ENCODE results near the gene PPP1R2. TPM values are rescaled to one million over a fixed set of nuclear protein-coding genes. Genes with fewer than 3 reads are reported as not detected.
A peak's percentile ranks its signal among the peaks of the same experiment; 100 is the strongest.

Gene PPP1R2
- polyA plus RNA-seq, 4 donors = 54.7 to 72.2 (median 65.4) TPM

DNA sequence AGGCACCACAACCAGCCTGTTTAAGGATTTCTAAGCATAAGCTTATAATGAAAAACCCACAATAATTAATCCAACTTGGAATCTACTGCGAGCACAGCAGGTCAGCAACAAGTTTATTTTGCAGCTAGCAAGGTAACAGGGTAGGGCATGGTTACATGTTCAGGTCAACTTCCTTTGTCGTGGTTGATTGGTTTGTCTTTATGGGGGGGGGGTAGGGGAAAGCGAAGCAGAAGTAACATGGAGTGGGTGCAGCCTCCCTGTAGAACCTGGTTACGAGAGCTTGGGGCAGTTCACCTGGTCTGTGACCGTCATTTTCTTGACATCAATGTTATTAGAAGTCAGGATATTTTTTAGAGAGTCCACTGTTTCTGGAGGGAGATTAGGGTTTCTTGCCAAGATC, 25.5 kb upstream of the PPP1R2 start:
- no peak for DNase-seq (ENCODE audit: low read depth in 4 of 4, low spot score in 3 of 4)

DNA sequence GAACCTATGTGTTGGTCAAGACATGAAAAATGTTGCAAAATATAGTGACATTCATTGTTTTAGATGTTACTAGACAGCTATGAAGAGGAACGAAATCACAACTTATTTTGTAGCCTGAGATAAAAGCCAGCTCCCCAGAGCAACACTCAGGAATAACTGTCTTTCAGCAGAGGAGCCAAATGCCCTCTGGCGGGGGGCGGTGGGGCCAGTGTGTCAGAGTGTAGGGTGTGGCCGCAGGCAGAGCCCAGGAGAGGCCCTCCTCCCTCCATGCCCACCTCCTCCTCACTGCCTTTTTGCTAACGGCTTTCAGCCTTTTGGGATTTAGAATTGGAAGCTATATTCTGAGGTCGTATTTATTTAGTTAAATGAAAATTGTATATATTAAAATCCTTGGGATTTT, 23.7 kb upstream of the PPP1R2 start:
- no peak for DNase-seq (ENCODE audit: low read depth in 4 of 4, low spot score in 3 of 4)

DNA sequence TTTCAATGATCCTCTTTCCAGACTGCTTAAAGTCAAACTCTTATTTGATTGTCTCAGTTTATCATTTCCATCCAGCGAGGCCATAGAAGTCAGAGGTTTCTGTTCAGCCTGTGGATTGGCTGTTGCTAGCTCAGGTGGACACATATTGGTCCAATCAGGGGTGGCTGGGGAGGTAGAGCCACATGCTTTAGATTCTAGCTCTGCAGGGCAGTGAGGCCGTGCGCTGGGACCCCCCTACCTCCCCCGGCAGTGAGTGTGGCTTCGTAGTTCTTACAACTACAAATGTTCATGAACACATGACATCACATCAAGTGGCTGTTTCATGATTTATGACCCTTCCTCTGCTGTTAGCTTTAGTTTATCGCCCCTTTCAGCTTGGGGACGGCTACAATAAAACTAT, 22.6 kb upstream of the PPP1R2 start:
- DNase-seq (ENCODE audit: low read depth in 4 of 4, low spot score in 3 of 4) = no peak

DNA sequence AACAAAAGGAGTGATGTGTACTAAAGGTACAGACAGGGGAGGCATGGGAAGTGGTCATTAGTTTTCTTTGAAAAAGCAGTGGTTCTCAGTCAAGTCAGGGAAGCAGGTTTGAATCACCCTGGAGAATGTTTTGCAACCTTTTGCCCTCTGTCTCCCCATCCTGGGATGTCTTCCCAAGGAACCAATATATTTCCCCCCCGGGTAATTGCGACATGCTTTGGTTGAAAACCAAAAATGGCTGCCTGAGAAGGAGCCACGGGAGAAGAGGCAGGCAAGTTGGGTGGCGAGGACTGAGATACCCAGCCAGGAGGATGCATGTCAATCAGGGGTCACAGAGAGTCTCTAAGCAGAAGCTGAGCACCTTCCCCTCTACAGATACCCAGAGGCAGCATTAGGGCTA, 20.2 kb upstream of the PPP1R2 start:
- DNase-seq (ENCODE audit: low read depth in 4 of 4, low spot score in 3 of 4) = no peak

DNA sequence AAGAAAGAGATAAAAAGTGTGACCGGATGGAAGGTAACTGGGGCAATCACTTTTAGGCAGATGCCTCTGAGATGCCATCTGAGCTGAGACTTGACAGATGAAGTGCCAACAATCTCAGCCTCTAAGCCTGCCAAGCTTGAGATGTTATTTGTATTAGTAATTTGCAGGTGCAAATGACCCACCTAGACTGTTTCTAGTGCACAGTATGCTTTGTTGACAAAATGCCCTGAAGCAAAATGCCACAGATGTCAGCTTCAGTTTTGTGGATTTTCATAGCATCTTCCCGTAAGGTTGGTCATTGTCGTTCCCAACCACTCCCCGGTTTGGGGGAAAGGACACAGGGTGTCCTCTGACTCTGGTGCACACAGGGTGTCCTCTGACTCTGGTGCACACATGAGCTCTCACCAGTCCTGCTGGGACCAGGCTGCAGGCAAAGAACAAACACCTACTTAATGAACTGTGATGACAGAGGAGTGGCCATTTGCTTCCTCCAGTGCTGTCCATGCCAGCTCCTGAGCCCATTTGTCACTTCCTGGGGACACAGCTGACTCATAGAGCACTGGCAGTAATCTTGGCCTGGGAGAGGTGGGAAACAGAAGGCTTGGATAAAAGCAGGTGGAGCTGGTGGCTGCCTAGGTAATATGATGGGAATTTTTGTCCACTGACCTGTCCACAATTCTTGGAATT, 16.7 kb upstream of the PPP1R2 start:
- no peak for DNase-seq (ENCODE audit: low read depth in 4 of 4, low spot score in 3 of 4)

DNA sequence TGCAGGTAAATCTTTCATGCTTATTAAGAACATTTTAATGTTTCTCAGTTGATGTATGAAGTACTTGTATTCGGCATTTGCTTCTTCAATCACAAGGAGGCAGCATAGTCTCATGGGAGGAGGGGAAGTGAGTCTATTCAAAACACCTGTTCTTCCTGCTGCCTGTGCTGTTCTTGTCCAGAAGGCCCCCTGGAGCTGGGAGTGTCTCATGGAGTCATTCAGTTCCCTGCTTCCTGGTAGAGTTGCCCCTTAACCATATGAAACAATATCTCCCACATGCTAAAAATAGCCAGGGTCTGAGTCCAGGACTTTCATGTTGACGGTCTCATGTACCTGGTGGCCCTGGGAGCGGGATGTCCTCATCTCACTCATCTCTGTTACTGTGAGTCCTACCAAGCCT, 15.5 kb upstream of the PPP1R2 start:
- DNase-seq (ENCODE audit: low read depth in 4 of 4, low spot score in 3 of 4) = no peak

DNA sequence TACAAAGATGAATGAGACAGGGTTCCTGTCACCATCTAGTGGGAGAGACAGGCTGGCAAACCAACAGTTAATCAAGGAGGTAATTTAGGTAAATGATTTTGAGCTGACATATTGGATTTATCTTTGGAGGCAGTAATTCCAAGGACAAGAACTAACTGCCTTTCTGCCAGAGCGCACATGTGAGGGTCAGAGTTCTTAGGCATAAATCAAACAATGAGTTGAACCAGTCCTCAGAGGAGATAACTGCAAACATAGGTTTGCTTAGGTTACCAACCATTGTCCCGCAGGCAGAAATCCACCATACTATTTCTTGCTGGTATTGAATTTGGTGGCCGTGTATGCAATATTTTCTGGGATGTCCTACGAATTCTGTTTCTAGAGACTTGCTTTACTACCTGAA, 14.2 kb upstream of the PPP1R2 start:
- no peak for DNase-seq (ENCODE audit: low read depth in 4 of 4, low spot score in 3 of 4)

DNA sequence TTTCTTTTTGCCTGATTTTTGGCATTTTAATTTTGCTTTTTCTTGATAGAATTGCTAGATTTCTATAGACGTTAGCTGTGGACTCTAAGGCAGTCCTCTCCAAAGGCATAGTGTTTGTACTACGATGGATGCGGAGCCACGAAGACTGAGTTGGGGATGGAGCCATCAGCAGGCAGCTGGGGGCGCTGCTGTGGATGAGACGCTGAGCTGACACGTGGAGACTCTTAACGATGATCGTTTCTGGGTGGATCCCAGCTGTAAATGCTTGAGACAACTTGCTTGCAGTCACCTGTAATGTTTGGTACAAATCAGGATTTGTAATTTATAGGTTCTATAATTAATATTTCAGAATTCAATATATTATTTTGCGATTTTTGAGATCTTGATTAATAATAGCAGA, 13.3 kb upstream of the PPP1R2 start:
- no peak for DNase-seq (ENCODE audit: low read depth in 4 of 4, low spot score in 3 of 4)

DNA sequence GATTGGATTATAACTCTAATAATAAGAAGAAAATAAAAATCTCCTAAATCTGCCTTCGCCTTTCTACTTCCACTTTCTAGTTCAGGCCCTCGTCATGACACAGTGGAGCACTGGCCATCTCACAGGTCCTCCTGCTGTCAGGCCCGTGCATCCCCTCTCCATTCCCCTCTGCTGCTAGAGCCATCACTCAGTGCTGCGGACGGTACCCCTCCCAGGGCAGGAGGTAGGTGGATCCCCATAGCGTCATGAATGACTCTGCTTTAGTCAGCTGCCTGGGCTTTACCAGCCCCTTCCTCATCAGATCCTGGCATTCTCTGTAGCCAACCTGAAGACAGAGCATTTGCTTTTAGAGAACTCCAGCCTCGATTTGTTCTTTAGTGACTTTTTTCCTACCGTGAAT, 12.0 kb upstream of the PPP1R2 start:
- no peak for DNase-seq (ENCODE audit: low read depth in 4 of 4, low spot score in 3 of 4)

DNA sequence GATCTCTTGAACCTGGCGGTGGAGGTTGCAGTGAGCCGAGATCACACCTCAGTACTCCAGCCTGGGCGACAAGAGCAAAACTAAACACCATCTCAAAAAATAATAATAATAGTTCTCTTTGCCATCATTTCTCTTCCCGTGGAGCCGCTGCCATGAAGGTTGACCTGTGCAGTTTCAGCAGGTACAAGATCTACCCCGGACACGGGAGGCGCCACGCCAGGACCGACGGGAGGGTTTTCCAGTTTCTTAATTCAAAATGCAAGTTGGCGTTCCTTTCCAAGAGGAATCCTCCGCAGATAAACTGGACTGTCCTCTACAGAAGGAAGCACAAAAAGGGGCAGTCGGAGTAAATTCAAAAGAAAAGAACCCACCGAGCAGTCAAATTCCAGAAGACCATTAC, 11.3 kb upstream of the PPP1R2 start:
- no peak for DNase-seq (ENCODE audit: low read depth in 4 of 4, low spot score in 3 of 4)

DNA sequence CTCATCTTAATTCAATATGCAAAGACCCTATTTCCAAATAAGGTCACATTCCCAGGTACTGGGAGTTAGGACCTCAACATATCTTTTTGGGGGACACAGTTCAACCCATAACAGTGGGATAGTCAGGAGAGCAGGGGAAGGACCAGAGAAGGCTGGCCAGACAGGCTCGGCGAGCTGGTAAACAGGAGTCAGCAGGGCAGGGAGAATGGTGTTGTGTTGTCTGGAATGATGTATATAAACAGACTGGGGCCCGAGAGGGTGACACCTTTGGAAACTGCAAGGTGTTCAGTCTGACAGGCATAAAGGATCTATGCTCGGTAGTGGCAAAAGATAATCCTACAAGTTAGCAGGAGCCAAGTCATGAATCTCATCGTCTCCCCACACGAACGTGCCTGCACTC, 10.1 kb upstream of the PPP1R2 start:
- DNase-seq (ENCODE audit: low read depth in 4 of 4, low spot score in 3 of 4) = no peak

DNA sequence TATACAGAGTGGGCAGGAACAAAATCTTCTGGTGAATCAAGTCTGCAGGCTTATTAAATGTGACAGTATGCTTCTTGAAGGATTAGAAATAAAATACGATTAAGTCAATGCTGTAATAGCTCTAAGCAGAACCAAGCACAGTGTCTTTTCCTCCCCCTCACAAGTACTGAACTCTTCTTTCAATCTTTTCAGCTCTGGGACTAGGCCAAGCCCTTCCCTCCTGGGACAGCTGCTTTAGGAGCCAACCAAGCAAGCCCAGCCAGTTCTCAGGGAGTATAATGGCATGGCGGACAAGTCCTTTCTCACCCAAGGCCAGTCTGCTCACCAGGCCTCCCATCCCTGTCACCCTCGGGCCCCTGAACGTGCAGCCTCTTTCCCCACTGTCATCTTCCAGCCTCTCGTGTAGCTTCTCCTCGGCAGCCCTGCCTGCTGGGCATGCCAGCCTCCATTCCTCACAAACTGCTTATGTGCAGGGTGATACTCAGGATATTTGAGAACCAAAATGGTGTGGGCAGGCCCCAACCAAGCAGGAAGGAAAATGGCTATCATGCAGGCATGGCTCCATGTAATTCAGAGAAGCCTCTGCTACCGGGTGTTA, 8.4 kb upstream of the PPP1R2 start:
- no peak for DNase-seq (ENCODE audit: low read depth in 4 of 4, low spot score in 3 of 4)

DNA sequence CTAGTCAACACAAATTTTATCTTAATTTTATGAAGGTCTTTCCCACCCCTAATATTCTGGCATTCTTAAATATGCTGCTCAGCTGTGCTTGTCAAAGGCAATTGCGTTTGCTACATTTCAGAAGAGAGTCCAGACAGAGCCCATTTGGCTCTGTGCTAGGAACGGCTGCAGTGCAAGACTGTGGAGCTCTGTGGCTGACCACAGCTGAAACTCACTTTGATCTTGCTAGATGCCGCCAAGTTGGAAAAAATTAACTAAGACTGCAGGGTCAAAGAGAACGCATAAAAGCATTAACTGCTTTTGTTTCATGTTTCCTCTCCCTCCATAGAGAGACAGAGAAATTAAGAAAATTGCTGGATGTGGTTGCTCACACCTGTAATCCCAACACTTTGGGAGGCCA, 7.6 kb upstream of the PPP1R2 start:
- DNase-seq (ENCODE audit: low read depth in 4 of 4, low spot score in 3 of 4) = peak in 1 of 4 donors; percentile 39

DNA sequence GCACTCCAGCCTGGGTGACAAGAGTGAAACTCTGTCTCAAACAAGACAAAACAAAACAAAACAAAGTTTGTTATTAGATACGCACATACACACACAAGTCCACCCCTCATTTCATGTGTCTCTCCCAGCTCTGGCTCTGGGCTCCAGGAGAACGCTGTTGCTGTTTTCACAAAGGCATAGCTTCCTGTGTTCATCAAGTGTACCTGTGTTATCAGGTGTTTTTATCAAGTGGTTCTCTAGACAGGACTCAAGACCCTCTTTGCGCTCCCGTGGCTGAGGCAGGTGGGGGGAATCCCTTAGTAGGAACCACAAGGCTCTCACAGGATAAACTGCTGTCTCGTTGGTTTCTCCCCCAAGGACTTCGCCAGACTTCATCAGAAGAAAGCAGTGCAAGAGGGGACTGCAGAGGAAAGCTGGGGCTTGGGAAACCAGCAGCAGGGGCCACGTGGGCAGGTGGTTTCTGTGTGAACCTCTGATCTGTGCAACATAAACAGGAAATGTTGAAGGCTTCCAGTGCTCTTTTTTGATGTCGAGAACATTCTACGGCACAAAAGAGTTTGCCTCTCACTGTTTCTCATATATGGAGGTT, 6.9 kb upstream of the PPP1R2 start:
- no peak for DNase-seq (ENCODE audit: low read depth in 4 of 4, low spot score in 3 of 4)

DNA sequence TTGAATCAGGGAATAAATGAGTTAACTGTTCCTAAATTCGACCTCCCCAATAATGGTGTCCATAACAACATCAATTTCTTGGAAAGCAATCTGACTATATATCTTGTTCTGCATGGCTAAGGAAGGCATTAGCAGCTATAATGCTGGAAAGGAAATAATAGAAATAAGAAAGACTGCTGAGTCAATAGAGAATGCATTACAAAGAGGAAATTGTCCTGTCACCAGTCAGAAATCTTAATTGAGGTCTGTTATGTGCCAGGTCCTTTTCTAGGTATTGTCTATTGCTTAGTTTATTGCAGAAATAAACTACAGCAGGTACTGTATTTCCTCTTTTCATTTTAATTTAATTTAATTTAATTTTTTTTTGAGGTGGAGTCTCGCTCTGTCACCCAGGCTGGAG, 5.9 kb upstream of the PPP1R2 start:
- no peak for DNase-seq (ENCODE audit: low read depth in 4 of 4, low spot score in 3 of 4)

DNA sequence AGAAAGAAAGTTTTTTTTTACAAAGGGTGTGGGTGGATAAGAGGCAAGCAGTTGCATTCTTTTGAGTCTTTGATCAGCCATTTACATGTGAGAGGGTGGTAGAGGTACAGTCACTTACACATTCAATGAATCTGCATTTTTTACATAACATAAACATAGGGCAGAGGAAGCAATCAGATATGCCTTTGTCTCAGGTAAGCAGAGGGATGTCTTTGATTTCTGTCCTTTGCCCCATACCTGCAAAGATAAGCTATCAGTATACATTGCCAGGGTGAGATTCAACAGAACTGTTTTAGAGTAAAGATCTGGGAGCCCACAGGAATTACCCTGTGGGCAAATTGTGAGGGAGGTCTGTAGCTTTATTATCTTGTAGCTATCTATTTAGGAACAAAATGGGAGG, 5.4 kb upstream of the PPP1R2 start:
- DNase-seq (ENCODE audit: low read depth in 4 of 4, low spot score in 3 of 4) = no peak

DNA sequence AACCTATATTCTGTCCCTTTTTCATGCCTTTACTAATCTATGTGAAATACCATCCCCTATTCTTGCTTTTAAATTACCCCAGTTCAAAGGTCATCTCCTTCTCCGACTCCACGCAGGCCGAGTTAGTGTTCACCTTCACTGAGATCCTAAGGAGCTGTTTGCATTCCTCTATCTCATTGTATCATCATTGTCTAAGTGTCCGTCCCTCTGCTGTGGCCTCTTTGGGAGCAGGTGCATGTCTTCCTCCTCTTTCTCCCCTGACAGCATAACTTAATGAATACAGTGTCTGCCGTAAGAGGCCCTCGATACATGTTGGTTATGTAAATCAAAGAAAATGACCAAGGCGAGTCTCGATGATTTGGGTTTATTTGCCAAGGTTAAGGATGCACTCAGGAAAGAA, 4.9 kb upstream of the PPP1R2 start:
- no peak for DNase-seq (ENCODE audit: low read depth in 4 of 4, low spot score in 3 of 4)

DNA sequence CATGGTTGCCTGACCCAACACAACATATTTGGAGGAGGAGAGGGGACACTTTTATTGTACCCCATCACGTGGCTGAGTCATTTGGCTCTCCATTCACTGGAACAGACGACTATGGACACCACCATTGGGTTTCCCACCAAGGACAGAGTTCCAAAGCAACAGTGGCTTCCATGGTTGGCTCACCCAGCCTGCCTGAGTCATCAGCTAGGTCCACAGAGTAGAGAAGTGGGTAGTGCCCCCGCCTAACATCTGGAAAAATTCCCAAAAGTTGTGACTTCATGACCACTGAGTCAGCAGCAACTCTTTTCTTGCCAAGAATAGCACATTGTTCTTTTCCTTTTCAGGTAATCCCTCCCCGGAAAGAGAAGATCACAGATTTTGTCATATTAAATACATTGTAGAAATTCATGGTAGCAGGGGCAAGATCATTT, 3.0 kb upstream of the PPP1R2 start:
- no peak for DNase-seq (ENCODE audit: low read depth in 4 of 4, low spot score in 3 of 4)

DNA sequence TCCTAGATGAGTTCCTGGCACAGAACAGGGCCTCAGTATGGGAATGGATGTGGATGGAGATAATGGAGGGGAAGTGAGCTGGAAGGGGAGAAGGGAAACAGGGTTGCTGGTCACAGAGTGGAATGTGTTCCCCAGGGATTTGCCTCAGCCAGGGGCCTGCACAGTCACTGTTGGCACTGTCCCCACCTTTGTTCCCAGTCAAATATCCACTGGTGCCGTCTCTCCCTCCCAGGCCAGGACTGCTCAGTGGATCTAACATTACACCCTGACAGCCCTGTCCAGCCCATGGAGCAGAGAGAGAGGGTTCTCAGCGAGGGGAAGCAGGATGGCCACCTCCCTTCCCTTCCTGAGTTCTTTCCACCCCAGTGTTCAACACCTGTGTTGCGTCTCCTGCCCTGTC, 1.5 kb upstream of the PPP1R2 start:
- DNase-seq (ENCODE audit: low read depth in 4 of 4, low spot score in 3 of 4) = no peak

DNA sequence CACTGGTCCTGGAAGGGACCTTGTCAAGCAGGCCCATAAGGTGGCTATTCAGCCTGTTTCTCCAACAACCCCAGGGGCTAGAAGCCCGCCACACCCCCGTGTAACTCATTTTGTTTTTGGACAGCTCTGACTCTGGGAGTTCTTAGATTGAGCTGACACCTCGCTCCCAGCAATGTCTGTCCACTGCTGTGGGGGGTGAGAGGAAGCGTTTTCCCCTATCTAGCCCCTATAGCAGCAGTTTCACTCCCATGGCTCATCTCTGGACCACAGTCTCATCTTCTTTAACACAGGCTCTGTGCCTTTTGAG, 1.1 kb upstream of the PPP1R2 start:
- DNase-seq (ENCODE audit: low read depth in 4 of 4, low spot score in 3 of 4) = no peak

DNA sequence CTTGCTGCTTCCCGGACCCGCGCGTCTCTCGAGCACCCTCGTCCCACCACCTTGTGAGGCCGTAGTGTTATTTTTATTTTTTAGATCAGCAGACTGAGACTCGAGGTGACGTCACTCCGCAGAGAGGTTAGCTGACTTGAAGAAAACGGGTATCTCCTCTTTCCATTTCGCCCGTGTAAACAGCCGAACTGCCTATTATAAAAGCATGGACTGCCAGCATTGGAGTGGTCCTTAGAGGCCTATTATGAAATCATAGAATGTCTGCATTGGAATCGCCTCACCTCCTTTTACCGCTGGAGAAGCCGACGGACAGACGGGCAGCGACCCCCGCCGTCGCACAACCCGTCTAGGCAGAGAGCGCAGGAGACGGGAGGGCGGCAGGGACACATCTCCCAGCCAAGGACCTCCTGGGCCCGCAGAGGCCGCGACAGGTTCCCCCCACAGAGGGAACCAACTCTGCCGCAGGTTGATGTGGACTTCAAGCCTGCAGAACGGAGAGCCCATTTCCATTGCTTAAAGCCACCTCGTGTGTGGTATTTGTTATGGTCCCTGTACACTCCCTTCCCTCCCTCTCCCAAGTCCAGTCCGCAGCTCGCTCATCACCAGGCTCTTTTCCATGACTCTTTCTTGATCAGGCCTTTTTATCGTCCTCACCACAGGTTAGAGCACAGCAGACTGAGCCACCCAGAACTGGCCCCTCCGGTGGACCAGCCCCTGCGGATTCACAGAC, 540 bp upstream of the PPP1R2 start:
- DNase-seq (ENCODE audit: low read depth in 4 of 4, low spot score in 3 of 4) = no peak

DNA sequence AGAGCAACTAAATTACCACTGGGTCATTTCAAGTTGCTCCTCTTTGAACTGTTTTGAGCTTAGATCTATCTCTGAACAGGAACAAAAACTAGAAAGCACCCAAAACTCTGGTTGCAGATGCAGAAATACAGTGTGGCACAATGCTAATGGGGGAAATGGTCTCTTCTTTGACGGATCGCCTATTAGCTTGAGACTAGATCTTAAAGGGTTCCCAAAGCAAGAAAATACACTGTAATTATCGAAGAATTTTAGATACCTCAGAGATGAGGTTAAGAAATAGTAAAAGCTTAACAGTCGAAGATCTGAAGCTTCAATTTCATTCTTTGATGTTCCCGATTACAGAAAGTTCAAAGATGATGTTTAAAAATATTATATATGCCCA, 818 bp downstream of the PPP1R2 start:
- DNase-seq (ENCODE audit: low read depth in 4 of 4, low spot score in 3 of 4) = no peak
